Keratinocyte (primary cell): ENCODE measurements around the gene RANBP2. TPM values are rescaled to one million over a fixed set of nuclear protein-coding genes. Genes with fewer than 3 reads are reported as not detected.

Source experiments
- DNase-seq: peaks from one replicate; pipeline ENCODE4 v3.0.0-alpha.2; 2011; ENCODE audit warnings: low read depth, missing footprints, low spot score
- FAIRE-seq: peaks from 2 replicates; lab custom pipeline; 2011; peaks lifted over from hg19 to GRCh38; lab: Jason Lieb, UNC
- H2AFZ ChIP-seq: 2 replicates; pipeline ENCODE4 v1.6.0; 2012; ENCODE audit warnings: low read length, control low read depth, inconsistent platforms; ENCODE audit not compliant: control insufficient read depth
- H3K27ac ChIP-seq: 2 replicates; pipeline ENCODE4 v1.5.1; 2011; ENCODE audit warnings: low read length; ENCODE audit not compliant: control insufficient read depth, insufficient read depth
- H3K27me3 ChIP-seq: 3 replicates; pipeline ENCODE4 v1.6.0; 2011; ENCODE audit warnings: low read length; ENCODE audit not compliant: control insufficient read depth, insufficient read depth; ENCODE audit errors: extremely low read depth
- H3K36me3 ChIP-seq, 2 experiments: 2 replicates in 1 of 2; 3 replicates in 1 of 2; pipeline ENCODE4 v1.5.1; 2011; ENCODE audit warnings: low read length in 2 of 2, mild to moderate bottlenecking in 1 of 2; ENCODE audit not compliant: control insufficient read depth in 2 of 2, insufficient read depth in 2 of 2; ENCODE audit errors: extremely low read depth in 1 of 2
- H3K4me1 ChIP-seq: 3 replicates; pipeline ENCODE4 v1.5.1; 2011; ENCODE audit warnings: low read length; ENCODE audit not compliant: control insufficient read depth, insufficient read depth; ENCODE audit errors: extremely low read depth
- H3K4me2 ChIP-seq: 3 replicates; pipeline ENCODE4 v1.6.0; 2011; ENCODE audit warnings: low read depth, low read length; ENCODE audit not compliant: control insufficient read depth, insufficient read depth; ENCODE audit errors: extremely low read depth
- H3K4me3 ChIP-seq, 3 experiments: fragments of 200-600 bp in 1 of 3; sonication (generic) in 1 of 3; 2 replicates in 2 of 3; 3 replicates in 1 of 3; pipeline ENCODE4 v1.5.1; 2011 to 2016; ENCODE audit warnings: low read length in 3 of 3, mild to moderate bottlenecking in 3 of 3, control low read depth in 2 of 3, inconsistent platforms in 1 of 3, low read depth in 1 of 3, mixed read lengths in 1 of 3, mixed run types in 1 of 3, moderate library complexity in 1 of 3; ENCODE audit not compliant: control insufficient read depth in 2 of 3, insufficient read depth in 2 of 3; ENCODE audit errors: extremely low read depth in 1 of 3
- H3K79me2 ChIP-seq: 2 replicates; pipeline ENCODE4 v1.6.0; 2012; ENCODE audit warnings: low read length; ENCODE audit not compliant: control insufficient read depth, insufficient read depth
- H3K9ac ChIP-seq: 3 replicates; pipeline ENCODE4 v1.6.0; 2011; ENCODE audit warnings: low read length; ENCODE audit not compliant: control insufficient read depth, insufficient read depth; ENCODE audit errors: extremely low read depth
- H3K9me1 ChIP-seq: 3 replicates; pipeline ENCODE4 v1.6.0; 2011; ENCODE audit warnings: low read length; ENCODE audit not compliant: control insufficient read depth, insufficient read depth; ENCODE audit errors: extremely low read depth
- H3K9me3 ChIP-seq: 2 replicates; pipeline ENCODE4 v1.5.1; 2012; ENCODE audit warnings: low read depth, low read length; ENCODE audit not compliant: control insufficient read depth
- H4K20me1 ChIP-seq: 3 replicates; pipeline ENCODE4 v1.6.0; 2011; ENCODE audit warnings: low read length; ENCODE audit not compliant: control insufficient read depth, insufficient read depth; ENCODE audit errors: extremely low read depth
- EZH2 ChIP-seq: IDR thresholded peaks from one replicate; pipeline ENCODE4 v1.6.1; 2012; ENCODE audit warnings: inconsistent platforms, mild to moderate bottlenecking, low read length, moderate library complexity
- dilution Hi-C: fragments of 300-500 bp; cut with MboI; formaldehyde crosslinking; loops from one replicate; pipeline ENCODE4 v1.7.0; 2020; ENCODE audit warnings: low sequenced_read_pairs; ENCODE audit not compliant: extremely low pct_ligation_motif_present
- polyA plus RNA-seq, 5 experiments: library from polyadenylated mRNA; depleted of rRNA in 3 of 5; stranded (reverse) in 3 of 5; stranded (forward) in 1 of 5; unstranded in 1 of 5; fragments of >200 nt; gene quantifications; 1 replicate in 1 of 5; 2 replicates in 3 of 5; 3 replicates in 1 of 5; pipeline versions ENCODE4 v1.2.1 to v1.2.3, GENCODE V29; 2011 to 2012; ENCODE audit warnings: missing spikeins in 2 of 5, low read depth in 1 of 5, low replicate concordance in 1 of 5
- TF ChIP-seq, protein P1 (sequence below), 3 experiments: IDR thresholded peaks in 1 of 3; conservative IDR thresholded peaks in 1 of 3; optimal IDR thresholded peaks in 1 of 3; 2 replicates in 2 of 3; 3 replicates in 1 of 3; pipeline versions ENCODE3 to v1.5.1; 2011; ENCODE audit warnings: low read length in 3 of 3, mild to moderate bottlenecking in 3 of 3, moderate library complexity in 2 of 3, control low read depth in 1 of 3, inconsistent platforms in 1 of 3; ENCODE audit not compliant: insufficient read depth in 2 of 3; ENCODE audit errors: extremely low read depth in 1 of 3

Gene RANBP2
- polyA plus RNA-seq, 1 donor (not counting 4 experiments of a cell fraction or from before 2014, with no cell fraction given), result 27.4 TPM

DNA sequence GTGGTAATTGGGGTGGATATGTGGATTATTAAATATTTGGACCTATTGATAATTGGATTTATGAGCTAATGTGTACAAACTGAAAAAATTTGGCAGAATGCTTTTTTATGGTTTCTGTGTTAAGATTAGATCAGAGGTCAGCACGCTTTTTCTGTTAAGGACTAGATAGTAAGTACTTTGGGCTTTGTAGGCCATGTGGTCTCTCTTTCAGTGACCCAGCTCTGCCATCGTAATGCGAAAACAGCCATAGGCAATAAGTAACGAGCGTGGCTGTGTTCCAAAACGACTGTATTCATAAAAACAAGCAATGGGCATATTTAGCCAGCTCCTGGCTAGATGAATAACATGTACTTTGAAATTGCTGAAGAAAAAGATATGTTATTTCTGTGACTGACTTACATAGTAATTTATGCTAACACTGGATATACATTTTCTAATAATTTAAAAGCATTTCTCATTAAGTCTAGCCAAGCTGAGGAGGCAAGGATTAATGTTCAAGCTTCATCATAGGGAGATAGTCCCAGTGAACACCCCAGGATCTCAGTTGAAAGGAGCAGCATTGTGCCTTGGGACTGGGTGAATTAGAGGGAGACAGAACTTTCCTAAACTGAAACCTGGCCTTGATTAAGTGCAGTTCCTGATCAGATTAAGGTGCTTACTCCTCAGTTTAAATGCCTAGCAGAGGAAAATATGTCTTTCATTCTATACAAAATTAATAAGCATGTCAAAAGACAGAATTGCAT, 87.3 kb downstream of the RANBP2 start:
- H3K9me3 ChIP-seq, result no peaks in the 10 kb centered on the region
- no peaks in the 10 kb centered on the region for H3K4me1 ChIP-seq
- no peaks in the 10 kb centered on the region for H3K9me1 ChIP-seq
- TF ChIP-seq, protein P1, sequence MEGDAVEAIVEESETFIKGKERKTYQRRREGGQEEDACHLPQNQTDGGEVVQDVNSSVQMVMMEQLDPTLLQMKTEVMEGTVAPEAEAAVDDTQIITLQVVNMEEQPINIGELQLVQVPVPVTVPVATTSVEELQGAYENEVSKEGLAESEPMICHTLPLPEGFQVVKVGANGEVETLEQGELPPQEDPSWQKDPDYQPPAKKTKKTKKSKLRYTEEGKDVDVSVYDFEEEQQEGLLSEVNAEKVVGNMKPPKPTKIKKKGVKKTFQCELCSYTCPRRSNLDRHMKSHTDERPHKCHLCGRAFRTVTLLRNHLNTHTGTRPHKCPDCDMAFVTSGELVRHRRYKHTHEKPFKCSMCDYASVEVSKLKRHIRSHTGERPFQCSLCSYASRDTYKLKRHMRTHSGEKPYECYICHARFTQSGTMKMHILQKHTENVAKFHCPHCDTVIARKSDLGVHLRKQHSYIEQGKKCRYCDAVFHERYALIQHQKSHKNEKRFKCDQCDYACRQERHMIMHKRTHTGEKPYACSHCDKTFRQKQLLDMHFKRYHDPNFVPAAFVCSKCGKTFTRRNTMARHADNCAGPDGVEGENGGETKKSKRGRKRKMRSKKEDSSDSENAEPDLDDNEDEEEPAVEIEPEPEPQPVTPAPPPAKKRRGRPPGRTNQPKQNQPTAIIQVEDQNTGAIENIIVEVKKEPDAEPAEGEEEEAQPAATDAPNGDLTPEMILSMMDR (optimal IDR thresholded peaks at IDR 0.05 in 1 of 3, IDR thresholded peaks at IDR 0.05 in 1 of 3, conservative IDR thresholded peaks at IDR 0.05 in 1 of 3; ENCODE audit: extremely low read depth in 1 of 3, insufficient read depth in 2 of 3, low read length in 3 of 3), result no peak
- no peak for TF ChIP-seq EZH2
- FAIRE-seq (no peak), DNase-seq (no peak)
- H2AFZ ChIP-seq, result no peak overlapping the region
- no peak overlapping the region for H3K4me2 ChIP-seq
- H3K27me3 ChIP-seq, result no peaks in the 10 kb centered on the region
- H3K4me3 ChIP-seq, result no peak overlapping the region
- peaks cover 3 to 4% of the 10 kb centered on the region in 2 experiments for H3K36me3 ChIP-seq
- peaks cover 8% of the 10 kb centered on the region for H3K79me2 ChIP-seq
- dilution Hi-C loops, result no loop called here
- H4K20me1 ChIP-seq, result no peaks in the 10 kb centered on the region
- H3K9ac ChIP-seq, result no peak overlapping the region
- H3K27ac ChIP-seq, result no peak overlapping the region

DNA sequence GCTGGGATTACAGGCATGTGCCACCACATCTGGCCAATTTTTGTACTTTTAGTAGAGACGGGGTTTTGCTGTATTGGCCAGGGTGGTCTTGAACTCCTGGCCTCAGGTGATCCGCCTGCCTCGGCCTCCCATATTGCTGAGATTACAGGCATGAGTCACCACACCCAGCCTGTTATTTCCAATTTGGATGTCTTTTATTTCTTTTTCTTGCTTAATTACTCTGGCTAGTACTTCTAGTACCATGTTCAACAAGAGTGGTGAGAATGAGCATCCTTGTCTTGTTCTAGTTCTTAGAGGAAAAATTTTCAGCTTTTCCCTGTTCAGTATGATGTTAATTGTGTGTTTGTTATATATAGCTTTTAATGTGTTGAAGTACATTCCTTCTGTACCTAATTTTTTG, 90.7 kb downstream of the RANBP2 start:
- Histone ChIP-seq H3K9me1 (no peaks in the 10 kb centered on the region), H3K4me1 (no peaks in the 10 kb centered on the region), H3K9ac (no peak overlapping the region), H3K9me3 (no peaks in the 10 kb centered on the region), H2AFZ (no peak overlapping the region), H4K20me1 (no peaks in the 10 kb centered on the region), H3K4me2 (no peak overlapping the region), H3K79me2 (peaks cover 8% of the 10 kb centered on the region), H3K36me3 (peaks cover 0 to 9% of the 10 kb centered on the region in 2 experiments), H3K4me3 (no peak overlapping the region), H3K27me3 (no peaks in the 10 kb centered on the region), H3K27ac (no peak overlapping the region)
- dilution Hi-C loops, result no loop called here
- DNase-seq (no peak), FAIRE-seq (no peak)
- TF ChIP-seq EZH2, result no peak
- TF ChIP-seq, protein P1 (optimal IDR thresholded peaks at IDR 0.05 in 1 of 3, IDR thresholded peaks at IDR 0.05 in 1 of 3, conservative IDR thresholded peaks at IDR 0.05 in 1 of 3; ENCODE audit: extremely low read depth in 1 of 3, insufficient read depth in 2 of 3, low read length in 3 of 3), result no peak
